GM06990 (cell line): ENCODE data around the gene GNG4.
"Not testable (repeated sequence)": the region's sequence is repeated elsewhere in the genome, so short reads cannot be mapped to it uniquely, and the experiment has no call there.

Experiments
- DNase-seq: peaks from one replicate; pipeline ENCODE4 v3.0.0-alpha.2; 2011; ENCODE audit not compliant: insufficient read length; ENCODE audit errors: extremely low read depth
- H3K27me3 ChIP-seq: replicated peaks from 2 replicates; pipeline ENCODE4 v1.6.0; 2011; ENCODE audit warnings: low read length; ENCODE audit not compliant: control insufficient read depth, insufficient read depth
- H3K36me3 ChIP-seq: 2 replicates; pipeline ENCODE4 v1.5.1; 2011; ENCODE audit warnings: low read length; ENCODE audit not compliant: control insufficient read depth, insufficient read depth
- H3K4me3 ChIP-seq: replicated peaks from 2 replicates; pipeline ENCODE4 v1.5.1; 2011; ENCODE audit warnings: low read depth, mild to moderate bottlenecking, control low read depth, low read length
- TF ChIP-seq, protein P1 (sequence below): IDR thresholded peaks from 2 replicates; pipeline ENCODE4 v1.5.1; 2011; ENCODE audit warnings: low read length, control low read depth, mild to moderate bottlenecking, inconsistent platforms; ENCODE audit not compliant: insufficient read depth, poor library complexity, severe bottlenecking

The GNG4 gene

DNA sequence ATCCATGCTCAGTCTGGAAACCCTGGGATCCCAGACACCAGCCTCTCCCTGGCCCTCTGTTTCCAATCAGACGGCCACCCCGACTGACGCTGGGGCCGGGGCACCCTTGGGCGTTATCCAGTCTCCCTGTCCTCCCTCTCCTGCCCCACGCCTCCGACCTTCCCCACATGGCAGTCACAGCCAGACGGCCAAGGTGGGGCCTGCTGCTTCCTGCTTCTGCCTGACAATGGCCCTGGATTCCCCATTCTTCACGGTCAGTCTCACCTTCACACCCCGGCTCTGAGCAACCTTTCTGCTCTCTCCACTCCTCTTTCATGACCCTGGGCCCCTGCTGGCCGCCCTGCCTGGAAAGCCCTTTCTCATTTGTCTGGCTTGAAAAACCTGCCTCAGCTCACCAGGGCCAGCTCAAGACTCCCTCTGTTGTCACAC is 6.6 kb downstream of the GNG4 start:
- Histone ChIP-seq H3K4me3 (no peak overlapping the region), H3K36me3 (no peaks in the 10 kb centered on the region), H3K27me3 (no peaks in the 10 kb centered on the region; the same call in 1 of the 2 replicates)
- TF ChIP-seq, protein P1, sequence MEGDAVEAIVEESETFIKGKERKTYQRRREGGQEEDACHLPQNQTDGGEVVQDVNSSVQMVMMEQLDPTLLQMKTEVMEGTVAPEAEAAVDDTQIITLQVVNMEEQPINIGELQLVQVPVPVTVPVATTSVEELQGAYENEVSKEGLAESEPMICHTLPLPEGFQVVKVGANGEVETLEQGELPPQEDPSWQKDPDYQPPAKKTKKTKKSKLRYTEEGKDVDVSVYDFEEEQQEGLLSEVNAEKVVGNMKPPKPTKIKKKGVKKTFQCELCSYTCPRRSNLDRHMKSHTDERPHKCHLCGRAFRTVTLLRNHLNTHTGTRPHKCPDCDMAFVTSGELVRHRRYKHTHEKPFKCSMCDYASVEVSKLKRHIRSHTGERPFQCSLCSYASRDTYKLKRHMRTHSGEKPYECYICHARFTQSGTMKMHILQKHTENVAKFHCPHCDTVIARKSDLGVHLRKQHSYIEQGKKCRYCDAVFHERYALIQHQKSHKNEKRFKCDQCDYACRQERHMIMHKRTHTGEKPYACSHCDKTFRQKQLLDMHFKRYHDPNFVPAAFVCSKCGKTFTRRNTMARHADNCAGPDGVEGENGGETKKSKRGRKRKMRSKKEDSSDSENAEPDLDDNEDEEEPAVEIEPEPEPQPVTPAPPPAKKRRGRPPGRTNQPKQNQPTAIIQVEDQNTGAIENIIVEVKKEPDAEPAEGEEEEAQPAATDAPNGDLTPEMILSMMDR = no peak
- DNase-seq = no peak

DNA sequence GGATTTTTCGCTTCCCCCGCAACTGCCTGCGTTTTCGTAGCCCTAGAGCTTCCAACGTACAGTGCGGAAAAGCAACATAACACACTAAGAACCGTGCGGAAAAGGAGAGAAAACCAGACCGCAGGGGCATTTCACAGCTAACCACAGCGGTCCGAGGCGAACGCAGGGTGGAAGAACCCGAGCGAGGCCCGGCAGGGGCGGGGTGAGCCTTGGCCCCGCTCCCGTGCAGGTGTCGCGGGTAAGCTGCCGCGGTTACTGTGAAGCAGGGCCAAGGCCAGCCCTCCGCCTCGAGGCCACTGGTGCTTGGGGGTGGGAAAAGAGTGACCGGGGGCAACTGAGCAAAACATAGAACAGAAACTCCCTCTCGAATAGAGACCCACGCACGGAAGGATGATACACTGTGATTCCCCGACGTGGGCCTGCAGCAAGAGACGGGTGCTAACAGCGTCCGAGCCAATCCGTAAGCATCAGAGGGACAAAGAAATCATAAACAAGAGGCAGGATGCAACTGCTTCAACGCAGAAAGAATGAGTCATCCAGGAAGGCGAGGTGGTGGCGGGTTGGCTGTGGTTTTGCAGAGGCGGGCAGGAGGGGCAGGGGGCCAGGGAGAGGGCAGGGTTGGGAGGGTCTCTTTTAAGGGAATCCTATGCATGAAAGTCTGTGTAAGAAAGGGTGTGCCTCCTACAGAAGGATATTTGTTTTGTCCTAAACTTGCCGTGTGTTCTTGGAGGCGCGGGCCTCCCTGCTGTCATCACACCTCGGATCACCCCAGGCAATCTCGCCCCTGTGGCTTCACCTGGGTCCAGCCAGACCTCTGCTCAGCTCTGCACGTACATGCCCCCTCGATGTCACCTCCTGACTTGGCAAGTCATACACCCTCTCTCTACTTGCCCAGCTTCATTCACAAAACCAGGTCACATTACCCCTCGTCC is 7.3 kb downstream of the GNG4 start:
- H3K36me3 ChIP-seq = no peaks in the 10 kb centered on the region
- H3K4me3 ChIP-seq = peak overlapping the region; percentile 11
- no peaks in the 10 kb centered on the region; the same call in 1 of the 2 replicates for H3K27me3 ChIP-seq
- peak; percentile 65 for DNase-seq
- TF ChIP-seq, protein P1 = no peak

DNA sequence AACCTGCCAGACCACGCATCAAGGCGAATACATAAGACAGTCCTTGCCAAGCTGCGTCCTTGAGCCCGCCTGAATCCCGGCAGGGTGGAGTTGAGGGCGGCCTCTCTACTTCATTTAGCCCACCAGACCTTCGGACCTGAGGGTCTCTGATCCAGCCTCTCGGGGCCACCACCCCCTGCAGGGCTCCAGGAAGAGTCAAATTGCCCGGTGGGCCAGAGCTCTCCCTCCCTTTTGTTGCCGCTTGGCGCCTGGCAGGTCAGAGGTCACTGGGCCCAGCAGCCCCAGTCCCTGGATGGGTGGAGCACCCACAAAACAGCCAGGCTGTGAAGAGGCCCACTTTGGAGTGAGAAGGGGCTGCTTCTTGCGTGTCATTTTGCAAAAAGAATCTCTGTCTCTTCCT is 9.0 kb downstream of the GNG4 start:
- TF ChIP-seq, protein P1 = no peak
- H3K27me3 ChIP-seq = no peaks in the 10 kb centered on the region; the same call in 1 of the 2 replicates
- no peak for DNase-seq
- no peaks in the 10 kb centered on the region for H3K36me3 ChIP-seq
- no peak overlapping the region for H3K4me3 ChIP-seq

DNA sequence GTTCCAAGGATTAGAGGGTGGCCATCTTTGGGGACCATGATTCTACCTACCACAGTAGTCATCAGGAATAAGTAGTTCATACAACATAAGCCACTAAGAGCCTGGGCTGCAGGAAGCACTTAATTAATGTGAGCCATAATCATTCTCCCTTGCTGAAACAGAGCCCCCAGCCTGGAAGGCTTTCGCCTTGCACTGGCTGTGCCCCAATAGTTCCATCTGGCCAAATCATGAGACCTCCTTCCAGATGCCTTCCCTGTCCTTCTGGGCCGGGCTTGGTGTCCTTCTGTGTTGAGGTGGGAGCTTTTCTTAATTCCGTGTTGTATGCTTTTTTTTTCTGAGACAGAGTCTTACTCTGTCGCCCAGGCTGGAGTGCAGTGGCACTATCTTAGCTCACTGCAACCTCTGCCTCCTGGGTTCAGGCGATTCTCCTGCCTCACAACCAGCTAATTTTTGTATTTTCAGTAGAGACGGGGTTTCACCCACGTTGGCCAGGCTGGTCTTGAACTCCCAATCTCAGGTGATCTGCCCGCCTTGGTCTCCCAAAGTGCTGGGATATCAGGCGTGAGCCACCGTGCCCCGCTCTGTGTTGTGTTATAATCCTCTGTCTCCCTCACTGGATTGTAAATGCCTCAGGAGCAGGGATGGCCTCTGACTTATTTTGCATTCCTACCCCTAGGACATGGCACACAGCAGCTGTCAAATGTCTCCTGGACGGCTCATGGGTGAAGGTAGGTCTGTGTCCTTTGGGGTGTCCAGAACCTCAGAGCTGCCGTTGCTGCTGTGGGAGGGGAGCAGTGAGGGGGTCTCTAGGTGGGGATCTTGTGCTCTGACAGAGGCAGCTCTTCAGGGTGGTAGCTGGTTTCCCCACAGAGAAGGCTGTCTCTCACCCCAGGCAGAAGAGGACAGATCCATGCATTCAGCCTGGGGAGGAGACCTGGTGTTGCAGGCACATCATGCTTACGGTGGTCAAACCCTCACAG is 10.1 kb downstream of the GNG4 start:
- DNase-seq = no peak
- no peaks in the 10 kb centered on the region; the same call in 1 of the 2 replicates for H3K27me3 ChIP-seq
- H3K36me3 ChIP-seq = no peaks in the 10 kb centered on the region
- TF ChIP-seq, protein P1 = no peak
- no peak overlapping the region for H3K4me3 ChIP-seq

DNA sequence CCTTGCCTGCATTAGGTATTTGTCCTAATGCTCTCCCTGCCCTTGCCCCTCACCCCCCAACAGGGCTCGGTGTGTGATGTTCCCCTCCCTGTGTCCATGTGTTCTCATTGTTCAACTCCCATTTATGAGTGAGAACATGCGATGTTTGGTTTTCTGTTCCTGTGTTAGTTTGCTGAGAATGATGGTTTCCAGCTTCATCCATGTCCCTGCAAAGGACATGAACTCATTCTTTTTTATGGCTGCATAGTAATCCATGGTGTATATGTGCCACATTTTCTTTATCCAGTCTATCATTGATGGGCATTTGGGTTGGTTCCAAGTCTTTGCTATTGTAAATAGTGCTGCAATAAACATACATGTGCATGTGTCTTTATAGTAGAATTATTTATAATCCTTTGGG is 11.0 kb downstream of the GNG4 start:
- H3K36me3 ChIP-seq, H3K4me3 ChIP-seq, H3K27me3 ChIP-seq, DNase-seq: not testable (repeated sequence)
